K562 (cell line): ENCODE results near the gene ITIH6. TPM values are rescaled to one million over a fixed set of nuclear protein-coding genes. Genes with fewer than 3 reads are reported as not detected.
"Not testable (repeated sequence)": the region's sequence is repeated elsewhere in the genome, so short reads cannot be mapped to it uniquely, and the experiment has no call there.

Experiments used
- ATAC-seq: fragments of 200-7000 bp; cut with Tn5 transposase; 3 replicates; pipeline ENCODE4 v1.9.1; 2020; ENCODE audit warnings: moderate library complexity
- BruUV-seq: library from RNA; stranded (reverse); fragments of 400-500 nt; replicated peaks from 2 replicates; lab custom pipeline; 2021; lab: Mats Ljungman, UMichigan
- CTCF ChIA-PET: fragments of 300-600 bp; formaldehyde crosslinking; extraction: SDS; loops from one replicate; lab custom pipeline; 2021; ENCODE audit warnings: low intra/inter-chr PET ratio; lab: Yijun Ruan, JAX
- POLR2A ChIA-PET: fragments of 300-600, 350-650 bp; sonication (Branson Sonifier 250); formaldehyde crosslinking; extraction: SDS; loops from one replicate; lab custom pipeline; 2021; ENCODE audit warnings: antibody characterized with exemption, inconsistent platforms; lab: Yijun Ruan, JAX
- DNase-seq, 4 experiments: peaks; one replicate each; pipeline versions ENCODE4 v3.0.0 to v3.0.0-alpha.2; 2011 to 2018; ENCODE audit warnings: low spot score in 3 of 4, mixed read lengths in 3 of 4; ENCODE audit errors: extremely low read depth in 1 of 4
- FAIRE-seq: peaks from 2 replicates; lab custom pipeline; 2011; peaks lifted over from hg19 to GRCh38; lab: Jason Lieb, UNC
- H2AFZ ChIP-seq: 2 replicates; pipeline ENCODE4 v1.6.0; 2011; ENCODE audit warnings: low read depth, low read length, control low read depth, inconsistent platforms
- H3K27ac ChIP-seq: fragments of 200-600 bp; 3 replicates; pipeline ENCODE4 v1.8.0; 2011; ENCODE audit warnings: low read depth, mild to moderate bottlenecking, control low read depth, inconsistent platforms, low read length, moderate library complexity, mixed read lengths; ENCODE audit errors: extremely low read depth
- H3K27me3 ChIP-seq, 2 experiments: fragments of 300-600 bp in 1 of 2; 2 replicates in 1 of 2; 3 replicates in 1 of 2; pipeline versions ENCODE4 v1.6.0 to v1.8.0; 2011; ENCODE audit warnings: inconsistent platforms in 2 of 2, low read length in 2 of 2, mild to moderate bottlenecking in 1 of 2, mixed read lengths in 1 of 2, moderate library complexity in 1 of 2; ENCODE audit not compliant: control insufficient read depth in 2 of 2, insufficient read depth in 2 of 2
- H3K36me3 ChIP-seq: fragments of 300-600 bp; 3 replicates; pipeline ENCODE4 v1.8.0; 2011; ENCODE audit warnings: mild to moderate bottlenecking, low read length, inconsistent platforms; ENCODE audit not compliant: control insufficient read depth, insufficient read depth
- H3K4me1 ChIP-seq, 2 experiments: fragments of 200-600 bp in 1 of 2; replicated peaks in 1 of 2; 2 replicates in 1 of 2; 3 replicates in 1 of 2; pipeline versions ENCODE4 v1.5.1 to v1.8.0; 2011; ENCODE audit warnings: inconsistent platforms in 2 of 2, low read length in 2 of 2, mild to moderate bottlenecking in 1 of 2, mixed read lengths in 1 of 2, moderate library complexity in 1 of 2; ENCODE audit not compliant: control insufficient read depth in 2 of 2, insufficient read depth in 2 of 2
- H3K4me2 ChIP-seq: 2 replicates; pipeline ENCODE4 v1.6.1; 2011; ENCODE audit warnings: low read length, control low read depth, inconsistent platforms, mixed read lengths; ENCODE audit not compliant: insufficient read depth
- H3K4me3 ChIP-seq: fragments of 200-600 bp; sonication (generic), shearing (Covaris generic); 2 replicates; pipeline ENCODE4 v1.5.1; 2016; ENCODE audit warnings: control low read depth, inconsistent platforms
- H3K79me2 ChIP-seq: fragments of 200-600 bp; 3 replicates; pipeline ENCODE4 v1.8.0; 2011; ENCODE audit warnings: low read length, inconsistent platforms; ENCODE audit not compliant: control insufficient read depth, insufficient read depth
- H3K9ac ChIP-seq, 2 experiments: 2 replicates each; pipeline versions ENCODE4 v1.6.0 to v1.6.1; 2011; ENCODE audit warnings: low read depth in 2 of 2, low read length in 2 of 2, control low read depth in 1 of 2, inconsistent platforms in 1 of 2, mild to moderate bottlenecking in 1 of 2, mixed read lengths in 1 of 2; ENCODE audit not compliant: insufficient read depth in 1 of 2
- H3K9me1 ChIP-seq: one replicate; pipeline ENCODE4 v1.6.0; 2011; ENCODE audit warnings: inconsistent platforms, mild to moderate bottlenecking, low read length, moderate library complexity; ENCODE audit not compliant: control insufficient read depth, insufficient read depth
- H3K9me3 ChIP-seq: replicated peaks from 2 replicates; pipeline ENCODE4 v1.5.1; 2011; ENCODE audit warnings: low read depth, low read length, inconsistent platforms; ENCODE audit not compliant: control insufficient read depth, insufficient read depth
- H4K20me1 ChIP-seq: replicated peaks from 2 replicates; pipeline ENCODE4 v1.6.1; 2011; ENCODE audit warnings: low read length, inconsistent platforms, mixed read lengths; ENCODE audit not compliant: control insufficient read depth, insufficient read depth
- BCOR ChIP-seq: fragments of 450-650 bp; IDR thresholded peaks from 2 replicates; pipeline ENCODE4 v1.6.1; 2016
- BRF1 ChIP-seq: IDR thresholded peaks from 3 replicates; pipeline ENCODE4 v1.6.1; 2011; ENCODE audit warnings: borderline replicate concordance, mild to moderate bottlenecking; ENCODE audit not compliant: insufficient read length; ENCODE audit errors: extremely low read depth
- SNRNP70 ChIP-seq: fragments of 200-400 bp; formaldehyde crosslinking; optimal IDR thresholded peaks from 2 replicates; pipeline ENCODE3; 2017; ENCODE audit warnings: low read depth, low read length
- ZNF146 ChIP-seq: IDR thresholded peaks from one replicate; pipeline ENCODE4 v1.6.1; 2018; ENCODE audit warnings: missing compliant biosample characterization; ENCODE audit not compliant: unreplicated experiment
- WGBS: fragments of 100-300 bp; shearing (Covaris generic); methylation state at CpG from one replicate; pipeline ENCODE4 v1.1.6; 2016; ENCODE audit warnings: low coverage, mixed read lengths; ENCODE audit not compliant: insufficient coverage; ENCODE audit errors: missing lambda C conversion rate; 5-methylcytosine and 5-hydroxymethylcytosine counted together
- in situ Hi-C: fragments of 300-500 bp; cut with MboI; formaldehyde crosslinking; loops from 4 replicates; pipeline ENCODE4 v1.15.0; 2018; ENCODE audit warnings: inconsistent platforms, mixed read lengths
- intact Hi-C: fragments of 100-400 bp; cut with micrococcal nuclease; formaldehyde crosslinking; loops from 2 replicates; pipeline ENCODE4 v1.14.2; 2022
- polyA plus RNA-seq, 8 experiments: library from polyadenylated mRNA; depleted of rRNA in 4 of 8; stranded (reverse) in 5 of 8; unstranded in 3 of 8; fragments of >200 nt; fragmentation: Nextera tagmentation in 2 of 8; fragmentation: Illumina TruSeq in 1 of 8; extraction: Ambion mirVana in 2 of 8; extraction: Trizol in 1 of 8; gene quantifications; 2 replicates each; pipeline versions ENCODE4 v1.2.1 to v1.2.3, GENCODE V29; 2011 to 2014; ENCODE audit warnings: inconsistent platforms in 1 of 8, missing spikeins in 1 of 8
- total RNA-seq, 7 experiments: library from RNA; depleted of rRNA in 6 of 7; stranded (reverse); fragments of >200 nt in 6 of 7; fragmentation: Illumina TruSeq in 2 of 7; extraction: Trizol in 2 of 7; gene quantifications; 2 replicates each; pipeline versions ENCODE4 v1.2.1 to v1.2.3, GENCODE V29; 2011 to 2021; ENCODE audit warnings: low replicate concordance in 1 of 7
- TF ChIP-seq, protein P1 (sequence below): sonication (generic); formaldehyde crosslinking; IDR thresholded peaks from 2 replicates; pipeline ENCODE4 v1.8.0; 2022; ENCODE audit warnings: mild to moderate bottlenecking, low read depth, missing genetic modification reagents
- TF ChIP-seq, protein P2 (sequence below): sonication (generic); formaldehyde crosslinking; IDR thresholded peaks from 2 replicates; pipeline ENCODE4 v1.8.0; 2023; ENCODE audit warnings: mild to moderate bottlenecking, missing genetic modification reagents

ITIH6 gene
- total and polyA plus RNA-seq, 9 of the 15 experiments (the other 6 are each of a cell fraction or from before 2014, with no cell fraction given), result 0.03 TPM; not detected in 8

DNA sequence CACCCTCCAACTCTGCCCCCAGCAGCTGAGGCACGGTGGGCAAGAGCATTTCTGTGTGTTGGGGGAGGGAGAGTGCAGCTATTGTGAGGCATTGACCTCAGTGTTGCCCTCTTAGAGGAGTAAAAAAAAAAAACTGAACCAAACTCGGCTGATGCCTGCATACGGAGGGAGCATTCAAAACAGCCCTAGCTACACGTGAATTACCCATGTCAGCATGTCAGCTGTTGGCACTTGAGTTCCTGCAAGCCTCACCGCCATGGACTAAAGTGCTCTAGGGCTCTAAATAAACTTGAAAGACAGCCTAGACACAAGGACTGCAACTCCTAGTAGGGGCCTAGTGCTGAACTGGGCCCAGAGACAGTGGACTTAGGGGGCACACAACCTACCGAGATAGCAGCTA, 22.0 kb downstream of the ITIH6 start:
- Histone ChIP-seq H3K4me1 (no peaks in the 10 kb centered on the region), H3K27me3 (no peaks in the 10 kb centered on the region), H2AFZ (no peak overlapping the region), H3K9me1 (no peaks in the 10 kb centered on the region), H3K4me2 (no peak overlapping the region), H3K79me2 (no peaks in the 10 kb centered on the region), H4K20me1 (no peaks in the 10 kb centered on the region), H3K9me3 (no peaks in the 10 kb centered on the region), H3K36me3 (no peaks in the 10 kb centered on the region), H3K9ac (no peak overlapping the region), H3K27ac (no peak overlapping the region), H3K4me3 (no peak overlapping the region)
- WGBS, result 0% methylated on average over 4 of the region's 6 CpGs
- FAIRE-seq, result no peak
- BruUV-seq, result no TSS peak
- ChIA-PET CTCF (no interaction called here), POLR2A (no interaction called here)
- TF ChIP-seq BCOR (no peak), ZNF146 (CRISPR knock-in tag) (no peak), SNRNP70 (no peak), BRF1 (no peak)
- TF ChIP-seq, protein P1, sequence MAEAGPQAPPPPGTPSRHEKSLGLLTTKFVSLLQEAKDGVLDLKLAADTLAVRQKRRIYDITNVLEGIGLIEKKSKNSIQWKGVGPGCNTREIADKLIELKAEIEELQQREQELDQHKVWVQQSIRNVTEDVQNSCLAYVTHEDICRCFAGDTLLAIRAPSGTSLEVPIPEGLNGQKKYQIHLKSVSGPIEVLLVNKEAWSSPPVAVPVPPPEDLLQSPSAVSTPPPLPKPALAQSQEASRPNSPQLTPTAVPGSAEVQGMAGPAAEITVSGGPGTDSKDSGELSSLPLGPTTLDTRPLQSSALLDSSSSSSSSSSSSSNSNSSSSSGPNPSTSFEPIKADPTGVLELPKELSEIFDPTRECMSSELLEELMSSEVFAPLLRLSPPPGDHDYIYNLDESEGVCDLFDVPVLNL (CRISPR knock-in tag), result no peak
- TF ChIP-seq, protein P2, sequence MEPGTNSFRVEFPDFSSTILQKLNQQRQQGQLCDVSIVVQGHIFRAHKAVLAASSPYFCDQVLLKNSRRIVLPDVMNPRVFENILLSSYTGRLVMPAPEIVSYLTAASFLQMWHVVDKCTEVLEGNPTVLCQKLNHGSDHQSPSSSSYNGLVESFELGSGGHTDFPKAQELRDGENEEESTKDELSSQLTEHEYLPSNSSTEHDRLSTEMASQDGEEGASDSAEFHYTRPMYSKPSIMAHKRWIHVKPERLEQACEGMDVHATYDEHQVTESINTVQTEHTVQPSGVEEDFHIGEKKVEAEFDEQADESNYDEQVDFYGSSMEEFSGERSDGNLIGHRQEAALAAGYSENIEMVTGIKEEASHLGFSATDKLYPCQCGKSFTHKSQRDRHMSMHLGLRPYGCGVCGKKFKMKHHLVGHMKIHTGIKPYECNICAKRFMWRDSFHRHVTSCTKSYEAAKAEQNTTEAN (CRISPR knock-in tag), result no peak
- DNase-seq, result no peak
- in situ Hi-C loops, result no loop called here
- intact Hi-C loops, result no loop called here
- no peak for ATAC-seq

DNA sequence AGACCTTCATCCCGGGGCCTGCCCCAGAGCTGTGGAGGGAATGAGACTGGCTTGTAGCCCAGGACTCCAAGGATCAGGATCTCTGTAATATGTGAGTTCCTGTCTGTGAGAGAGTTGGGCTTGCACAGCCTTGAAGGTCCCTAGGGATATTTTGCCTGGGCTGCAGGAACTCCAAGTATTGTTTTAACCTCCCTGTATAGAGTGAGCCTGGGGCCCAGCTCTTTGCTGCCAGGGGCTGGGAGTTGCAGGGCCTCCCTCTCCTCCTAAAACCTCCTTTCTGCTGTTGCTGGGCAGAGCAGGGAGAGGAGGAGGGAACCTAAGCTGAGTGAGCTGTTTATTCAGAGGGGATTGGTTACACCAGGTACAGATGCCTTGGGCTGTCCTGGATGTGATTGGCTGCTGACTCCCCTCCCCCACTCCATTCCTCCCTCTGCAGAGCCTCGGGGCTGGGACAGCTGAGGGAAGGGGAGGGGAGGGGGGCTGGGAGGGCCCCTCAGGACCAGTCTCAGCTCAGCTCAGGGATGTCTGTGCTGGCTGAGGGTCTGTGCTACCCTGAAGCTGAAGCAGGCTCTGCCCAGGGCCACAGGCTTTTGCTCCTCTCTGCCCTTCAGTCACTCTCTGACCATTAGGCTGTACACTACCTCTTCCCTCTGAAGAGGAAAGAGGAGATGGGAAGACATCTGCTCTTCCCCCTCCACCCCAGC, 23.5 kb downstream of the ITIH6 start:
- H3K4me3 ChIP-seq, intact Hi-C loops, H3K79me2 ChIP-seq, FAIRE-seq, ATAC-seq, CTCF ChIA-PET, H3K27me3 ChIP-seq, H3K27ac ChIP-seq, H3K36me3 ChIP-seq, H2AFZ ChIP-seq, H3K4me1 ChIP-seq, H3K9me3 ChIP-seq, H4K20me1 ChIP-seq, H3K4me2 ChIP-seq, DNase-seq, in situ Hi-C loops, POLR2A ChIA-PET, H3K9me1 ChIP-seq, BruUV-seq, H3K9ac ChIP-seq: not testable (repeated sequence)
- whole genome bisulfite sequencing, result 0% methylated on average over 1 of the region's 2 CpGs
